GM12801 (cell line): ENCODE data around the gene HTRA2.

Experiments
- TF ChIP-seq, protein P1 (sequence below): IDR thresholded peaks from one replicate; pipeline ENCODE4 v1.5.1; 2011; ENCODE audit warnings: control low read depth; ENCODE audit not compliant: insufficient read length; ENCODE audit errors: extremely low read depth

HTRA2 gene

DNA sequence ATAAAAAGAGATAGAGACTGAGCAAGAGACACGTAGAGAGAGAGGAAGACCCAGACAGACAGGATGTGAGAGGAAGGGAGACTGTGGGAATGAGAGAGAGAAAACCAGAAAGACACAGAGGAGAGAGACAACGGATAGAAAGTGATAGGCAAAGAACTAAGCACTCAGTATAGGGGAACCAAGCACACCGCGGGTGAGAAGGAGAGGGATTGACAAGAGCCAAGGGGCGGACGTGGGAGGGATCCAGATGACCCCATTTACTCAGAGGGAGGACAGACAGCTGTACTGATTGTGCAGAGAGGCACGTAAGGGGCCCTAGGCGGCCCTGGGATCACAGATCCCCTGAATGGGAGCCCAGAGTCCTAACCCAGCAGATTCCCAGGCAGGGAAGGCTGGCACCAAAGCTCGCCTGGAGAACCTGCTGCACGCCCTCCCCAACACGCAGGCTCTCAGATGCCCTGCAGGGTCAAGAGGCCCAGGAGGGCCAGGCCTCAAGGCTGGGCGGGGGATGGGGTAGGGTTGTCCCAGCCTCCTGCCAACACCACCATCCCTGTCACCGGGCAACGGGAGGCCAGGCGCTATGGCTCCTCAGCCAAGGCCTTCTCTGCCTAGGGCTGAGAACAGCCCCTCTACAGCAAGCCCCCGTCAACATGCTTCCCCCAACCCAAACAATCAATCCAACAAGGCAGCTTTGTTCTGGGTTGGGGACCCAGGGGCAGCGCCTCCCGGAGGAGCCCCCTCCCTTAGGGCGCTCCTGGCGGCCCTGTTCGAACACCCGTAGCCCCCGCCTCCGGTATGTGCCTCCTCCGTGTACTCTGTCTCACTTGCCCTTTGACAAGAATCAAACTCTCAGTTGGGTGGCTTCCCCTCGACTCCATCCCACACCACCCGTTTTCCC, 23.4 kb downstream of the HTRA2 start:
- TF ChIP-seq, protein P1, sequence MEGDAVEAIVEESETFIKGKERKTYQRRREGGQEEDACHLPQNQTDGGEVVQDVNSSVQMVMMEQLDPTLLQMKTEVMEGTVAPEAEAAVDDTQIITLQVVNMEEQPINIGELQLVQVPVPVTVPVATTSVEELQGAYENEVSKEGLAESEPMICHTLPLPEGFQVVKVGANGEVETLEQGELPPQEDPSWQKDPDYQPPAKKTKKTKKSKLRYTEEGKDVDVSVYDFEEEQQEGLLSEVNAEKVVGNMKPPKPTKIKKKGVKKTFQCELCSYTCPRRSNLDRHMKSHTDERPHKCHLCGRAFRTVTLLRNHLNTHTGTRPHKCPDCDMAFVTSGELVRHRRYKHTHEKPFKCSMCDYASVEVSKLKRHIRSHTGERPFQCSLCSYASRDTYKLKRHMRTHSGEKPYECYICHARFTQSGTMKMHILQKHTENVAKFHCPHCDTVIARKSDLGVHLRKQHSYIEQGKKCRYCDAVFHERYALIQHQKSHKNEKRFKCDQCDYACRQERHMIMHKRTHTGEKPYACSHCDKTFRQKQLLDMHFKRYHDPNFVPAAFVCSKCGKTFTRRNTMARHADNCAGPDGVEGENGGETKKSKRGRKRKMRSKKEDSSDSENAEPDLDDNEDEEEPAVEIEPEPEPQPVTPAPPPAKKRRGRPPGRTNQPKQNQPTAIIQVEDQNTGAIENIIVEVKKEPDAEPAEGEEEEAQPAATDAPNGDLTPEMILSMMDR: no peak

DNA sequence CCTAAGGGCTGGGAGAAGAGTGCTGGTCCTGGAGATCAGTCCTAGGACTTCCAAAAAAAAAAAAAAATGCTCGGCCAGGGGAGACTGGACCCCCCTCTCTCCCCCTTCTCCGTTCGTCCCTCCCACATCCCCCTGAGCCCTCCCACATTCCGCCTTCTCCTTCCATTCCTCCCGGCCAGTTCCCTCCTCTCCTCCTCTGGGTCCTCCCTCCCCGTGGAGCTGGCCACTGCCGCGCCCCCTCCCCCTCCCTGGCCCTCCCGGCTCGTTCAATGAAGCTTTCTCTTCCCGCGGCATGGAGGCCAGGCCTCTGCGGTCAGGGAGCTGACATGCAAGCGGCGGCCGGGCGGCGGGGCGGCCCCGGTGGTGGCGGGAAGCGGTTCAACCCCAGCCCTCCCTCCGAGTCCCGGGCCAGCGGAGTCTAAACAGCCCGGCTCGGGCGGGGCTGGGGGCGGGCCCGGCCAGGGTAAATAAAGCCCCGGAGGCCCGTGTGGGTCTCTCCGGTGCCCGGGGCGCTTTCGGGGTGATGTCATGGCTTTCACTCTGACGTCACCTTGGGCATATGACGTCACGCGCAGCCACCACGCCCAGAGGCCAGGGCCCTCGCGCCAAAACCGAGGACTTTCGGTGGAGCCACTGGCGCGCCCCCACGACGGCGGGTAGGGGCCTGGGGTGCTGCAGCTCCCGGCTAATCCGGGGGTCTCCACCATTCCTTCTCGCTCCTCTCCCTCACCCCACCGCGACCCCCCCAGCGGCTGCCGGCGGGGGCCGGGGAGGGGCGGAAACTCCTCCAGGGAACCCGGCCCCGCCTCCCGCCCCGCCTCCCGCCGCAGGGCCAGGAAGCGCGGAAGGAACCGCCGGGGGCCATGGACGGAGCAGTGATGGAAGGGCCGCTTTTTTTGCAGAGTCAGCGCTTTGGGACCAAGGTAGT, 24.4 kb downstream of the HTRA2 start, which contains the start of the genes DOK1 and LOXL3:
Gene DOK1 (plus strand): TSS at position 829 of the 928 bp plus-strand sequence. CDS start 35 bp downstream, at position 864.
Gene LOXL3 (minus strand): TSS at position 51 of the 928 bp plus-strand sequence. CDS start 1,308 bp downstream, outside the sequence.
- TF ChIP-seq, protein P1: no peak

DNA sequence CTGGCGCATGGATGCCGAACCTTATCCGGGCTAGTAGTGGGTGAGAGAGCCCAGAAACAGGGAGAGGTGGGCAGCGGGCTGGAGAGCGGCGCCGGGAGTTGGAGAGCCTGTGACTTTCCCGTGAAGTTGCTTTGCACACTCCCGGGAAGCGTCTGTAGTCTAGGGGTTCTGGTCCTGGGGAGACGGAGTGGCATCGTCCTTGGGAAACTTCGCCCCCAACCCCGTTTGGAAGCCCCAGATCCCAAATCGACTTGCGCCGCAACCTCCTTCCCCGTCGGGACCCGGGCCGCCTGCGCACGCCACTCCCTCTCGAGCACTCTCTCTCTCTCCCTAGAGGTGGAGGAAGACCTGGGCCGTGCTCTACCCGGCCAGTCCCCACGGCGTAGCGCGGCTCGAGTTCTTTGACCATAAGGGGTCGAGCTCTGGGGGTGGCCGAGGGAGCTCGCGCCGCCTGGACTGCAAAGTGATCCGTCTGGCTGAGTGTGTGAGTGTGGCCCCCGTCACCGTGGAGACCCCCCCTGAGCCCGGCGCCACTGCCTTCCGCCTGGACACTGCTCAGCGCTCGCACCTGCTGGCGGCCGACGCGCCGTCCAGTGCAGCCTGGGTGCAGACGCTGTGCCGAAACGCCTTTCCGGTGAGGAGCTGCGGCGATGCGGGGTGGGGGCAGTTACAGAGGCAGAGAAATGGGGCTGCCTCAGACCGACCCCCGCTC, 25.2 kb downstream of the HTRA2 start:
- TF ChIP-seq, protein P1: no peak

DNA sequence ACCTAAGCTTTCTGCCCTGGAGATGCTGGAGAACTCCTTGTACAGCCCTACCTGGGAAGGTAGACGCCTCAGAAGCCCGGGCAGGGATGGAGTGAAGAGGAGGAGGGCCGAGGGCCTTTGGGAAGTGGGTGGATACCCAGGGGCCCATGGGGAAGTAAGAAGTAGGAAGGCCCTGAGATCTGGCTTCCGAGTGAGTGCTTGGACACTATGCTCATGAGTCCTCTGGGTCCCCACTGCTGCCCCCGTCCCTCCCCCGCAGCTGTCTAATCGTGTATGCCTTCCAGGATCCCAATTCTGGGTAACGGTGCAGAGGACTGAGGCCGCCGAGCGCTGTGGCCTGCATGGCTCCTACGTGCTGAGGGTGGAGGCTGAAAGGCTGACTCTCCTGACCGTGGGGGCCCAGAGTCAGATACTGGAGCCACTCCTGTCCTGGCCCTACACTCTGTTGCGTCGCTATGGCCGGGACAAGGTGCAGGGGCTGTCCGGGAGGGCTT, 25.9 kb downstream of the HTRA2 start:
- TF ChIP-seq, protein P1: no peak

DNA sequence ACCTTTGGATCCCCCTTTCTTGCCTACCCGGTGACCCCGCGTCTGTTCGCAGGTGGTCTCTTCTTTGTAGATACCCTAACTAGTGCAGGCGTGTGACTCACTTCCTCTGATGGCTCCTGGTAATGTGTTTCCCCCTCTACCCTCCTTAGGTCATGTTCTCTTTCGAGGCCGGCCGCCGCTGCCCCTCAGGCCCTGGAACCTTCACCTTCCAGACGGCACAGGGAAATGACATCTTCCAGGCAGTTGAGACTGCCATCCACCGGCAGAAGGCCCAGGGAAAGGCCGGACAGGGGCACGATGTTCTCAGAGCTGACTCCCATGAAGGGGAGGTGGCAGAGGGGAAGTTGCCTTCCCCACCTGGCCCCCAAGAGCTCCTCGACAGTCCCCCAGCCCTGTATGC, 26.4 kb downstream of the HTRA2 start:
- TF ChIP-seq, protein P1: no peak

DNA sequence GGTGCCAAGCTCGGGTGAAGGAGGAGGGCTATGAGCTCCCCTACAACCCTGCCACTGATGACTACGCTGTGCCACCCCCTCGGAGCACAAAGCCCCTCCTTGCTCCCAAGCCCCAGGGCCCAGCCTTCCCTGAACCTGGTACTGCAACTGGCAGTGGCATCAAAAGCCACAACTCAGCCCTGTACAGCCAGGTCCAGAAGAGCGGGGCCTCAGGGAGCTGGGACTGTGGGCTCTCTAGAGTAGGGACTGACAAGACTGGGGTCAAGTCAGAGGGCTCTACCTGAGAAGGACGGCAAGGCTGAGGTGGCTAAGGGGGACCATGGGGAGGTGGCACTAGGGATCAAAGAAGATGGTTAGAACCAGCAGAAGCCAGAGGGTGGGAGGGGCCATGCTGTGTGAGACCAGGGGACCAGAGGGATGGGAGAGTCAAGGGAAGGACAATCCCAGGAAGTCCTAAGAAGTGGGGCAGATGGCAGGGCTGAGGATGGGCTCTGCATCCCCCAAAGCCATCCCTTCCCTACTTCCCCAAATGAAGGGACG, 27.2 kb downstream of the HTRA2 start:
- TF ChIP-seq, protein P1: no peak
